Stimulated activated naive CD4-positive, alpha-beta T cell (primary cell): ENCODE results near the gene CTDP1.
A peak's percentile ranks its signal among the peaks of the same experiment; 100 is the strongest.

Source experiments
- DNase-seq, 6 experiments: peaks; one replicate each; lab custom pipeline; 2025; lab: John Stamatoyannopoulos, UW

CTDP1 gene

DNA sequence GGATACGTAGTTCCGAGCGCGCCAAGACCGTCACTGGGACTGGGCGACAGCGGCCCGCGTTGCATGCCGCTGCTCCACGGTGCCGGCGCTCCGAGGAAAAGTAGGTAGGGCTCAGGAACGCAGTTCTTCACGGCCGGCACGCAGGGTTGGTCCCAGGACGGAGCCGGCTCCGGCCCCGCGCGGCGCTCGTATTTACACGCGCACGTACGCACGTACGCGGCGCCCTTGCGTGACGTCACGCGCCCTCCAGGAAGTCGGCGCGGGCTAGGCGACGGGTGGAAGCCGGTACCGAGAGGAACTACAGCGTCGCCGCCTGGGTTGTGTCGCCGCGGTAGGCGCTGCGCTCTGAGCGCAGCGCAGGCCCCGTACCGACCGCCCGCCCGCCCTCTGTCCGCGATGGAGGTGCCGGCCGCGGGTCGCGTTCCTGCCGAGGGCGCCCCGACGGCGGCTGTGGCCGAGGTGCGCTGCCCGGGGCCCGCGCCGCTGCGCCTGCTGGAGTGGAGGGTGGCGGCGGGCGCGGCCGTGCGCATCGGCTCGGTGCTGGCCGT is at the start of gene CTDP1:
CTDP1 (plus strand) TSS at position 252 of the 548 bp plus-strand sequence; CDS start at position 397, 145 bp downstream.
- DNase-seq, result peak in 5 of 6 experiments; percentile 84 to 98 (median 91)

DNA sequence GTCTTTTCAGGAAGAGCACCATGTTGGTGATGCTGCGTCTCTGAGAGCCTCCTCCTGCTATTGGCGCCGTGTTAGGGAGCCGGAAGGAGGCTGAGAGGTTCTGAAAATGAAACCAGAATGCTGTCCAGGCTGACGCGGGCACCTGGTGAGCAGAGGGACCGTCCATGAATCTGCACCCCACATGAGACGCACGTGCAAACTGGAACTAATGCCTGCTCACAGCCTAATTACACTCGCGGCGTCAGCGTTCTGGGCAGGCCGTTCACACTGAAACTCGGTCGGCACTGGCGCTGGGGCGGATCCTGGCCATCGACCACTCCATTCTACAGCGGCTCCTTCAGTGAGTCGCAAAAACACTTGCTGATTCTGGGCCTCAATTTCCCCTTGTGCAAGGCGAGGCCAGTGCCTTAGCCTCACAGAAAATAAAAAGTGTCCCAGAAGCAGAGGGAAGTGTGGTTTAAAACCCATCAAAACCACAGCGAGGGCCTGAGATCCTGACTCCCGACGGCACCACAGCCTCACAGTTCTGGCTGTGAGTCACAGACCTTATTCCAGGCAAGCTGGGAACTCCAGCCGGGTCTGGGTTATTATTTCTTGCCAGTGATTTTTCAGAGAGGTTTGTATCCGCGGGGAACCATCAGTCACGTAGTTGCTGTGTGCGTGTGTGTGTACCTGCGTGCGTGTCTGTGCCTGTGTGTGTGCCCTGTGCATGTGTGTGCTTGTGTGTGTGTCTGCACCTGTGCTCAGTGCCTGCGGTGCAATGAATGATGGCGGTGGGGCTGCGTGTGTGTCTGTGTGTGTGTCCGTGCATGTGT is 49.1 kb upstream of the CTDP1 start:
- DNase-seq, result no peak

DNA sequence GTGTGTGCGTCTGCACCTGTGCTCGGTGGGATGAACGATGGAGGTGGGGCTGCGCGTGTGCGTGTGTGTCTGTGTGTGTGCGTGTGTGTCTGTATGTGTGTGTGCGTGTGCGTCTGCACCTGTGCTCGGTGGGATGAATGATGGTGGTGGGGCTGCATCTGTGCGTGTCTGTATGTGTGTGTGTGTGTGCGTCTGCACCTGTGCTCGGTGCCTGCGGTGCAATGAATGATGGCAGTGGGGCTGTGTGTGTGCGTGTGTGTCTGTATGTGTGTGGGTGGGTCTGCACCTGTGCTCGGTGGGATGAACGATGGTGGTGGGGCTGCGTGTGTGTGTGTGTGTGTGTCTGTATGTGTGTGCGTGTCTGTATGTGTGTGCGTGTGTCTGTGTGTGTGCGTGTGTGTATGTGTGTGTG is 48.5 kb upstream of the CTDP1 start:
- no peak for DNase-seq

GRCh38 chr18:79631761-79632446 is 47.7 kb upstream of the CTDP1 start:
- no peak for DNase-seq

- DNase-seq, result no peak
Observed at GRCh38 chr18:79632765-79633164, 46.8 kb upstream of the CTDP1 start.

DNA sequence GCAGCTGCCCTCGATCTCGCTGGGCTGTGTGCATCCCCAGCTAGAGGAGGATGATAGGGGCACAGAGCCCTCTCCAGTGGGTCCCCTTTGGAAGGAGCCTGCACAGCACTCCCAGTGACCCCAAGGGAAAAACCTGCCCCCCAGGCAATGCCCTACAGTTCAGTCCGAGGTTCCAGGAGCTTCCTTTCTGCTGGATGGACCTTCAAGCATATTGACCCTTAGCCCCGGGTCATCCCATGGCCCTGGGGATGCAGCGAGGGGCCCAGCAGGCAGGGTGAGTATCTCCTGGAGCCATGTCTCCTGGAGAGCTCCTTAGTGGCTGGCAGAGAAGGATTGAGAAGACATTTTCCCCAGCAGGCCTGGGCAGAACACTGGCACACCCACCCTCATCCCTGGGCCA is 45.4 kb upstream of the CTDP1 start:
- no peak for DNase-seq

DNA sequence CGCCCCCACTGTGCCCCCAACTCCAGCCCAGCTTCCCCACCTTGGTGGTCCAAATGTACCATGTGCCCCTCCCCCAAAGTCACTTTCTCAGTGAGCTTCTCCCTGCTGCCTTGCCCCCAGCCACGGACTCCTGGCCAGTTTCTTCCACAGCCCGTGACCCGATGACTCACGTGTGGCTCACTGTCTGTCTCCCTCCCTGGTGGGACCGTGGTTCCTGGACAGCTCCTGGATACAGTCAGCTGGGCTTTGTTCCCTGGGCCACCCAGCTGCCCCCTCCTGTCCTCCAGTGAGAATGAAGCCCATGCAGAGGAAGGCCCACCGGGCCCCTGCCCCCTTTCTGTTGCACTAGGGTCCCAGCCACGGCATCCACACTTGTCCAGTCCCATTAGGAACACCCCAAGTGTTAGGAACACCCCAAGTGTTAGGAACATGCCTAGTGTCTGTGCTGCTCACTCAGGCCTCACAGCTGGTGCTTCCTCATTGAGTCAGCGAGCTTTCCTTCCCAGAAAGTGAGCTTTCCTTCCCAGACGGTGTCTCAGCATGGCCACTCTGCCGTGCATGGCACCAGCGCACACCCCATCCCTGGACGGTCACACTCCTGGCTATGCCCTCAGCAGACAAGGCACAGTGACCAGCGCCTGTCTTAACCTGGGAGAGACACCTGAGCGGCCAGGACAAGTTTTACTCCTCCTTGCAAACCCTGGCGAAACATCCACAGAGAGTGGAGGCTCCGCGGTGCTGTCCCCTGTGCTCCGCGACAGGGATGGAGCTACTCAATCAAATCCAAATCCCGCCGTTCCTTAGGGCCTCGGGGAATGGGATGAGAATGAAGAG is 44.8 kb upstream of the CTDP1 start:
- no peak for DNase-seq

GRCh38 chr18:79635427-79635726 is 44.2 kb upstream of the CTDP1 start:
- DNase-seq, result no peak

DNA sequence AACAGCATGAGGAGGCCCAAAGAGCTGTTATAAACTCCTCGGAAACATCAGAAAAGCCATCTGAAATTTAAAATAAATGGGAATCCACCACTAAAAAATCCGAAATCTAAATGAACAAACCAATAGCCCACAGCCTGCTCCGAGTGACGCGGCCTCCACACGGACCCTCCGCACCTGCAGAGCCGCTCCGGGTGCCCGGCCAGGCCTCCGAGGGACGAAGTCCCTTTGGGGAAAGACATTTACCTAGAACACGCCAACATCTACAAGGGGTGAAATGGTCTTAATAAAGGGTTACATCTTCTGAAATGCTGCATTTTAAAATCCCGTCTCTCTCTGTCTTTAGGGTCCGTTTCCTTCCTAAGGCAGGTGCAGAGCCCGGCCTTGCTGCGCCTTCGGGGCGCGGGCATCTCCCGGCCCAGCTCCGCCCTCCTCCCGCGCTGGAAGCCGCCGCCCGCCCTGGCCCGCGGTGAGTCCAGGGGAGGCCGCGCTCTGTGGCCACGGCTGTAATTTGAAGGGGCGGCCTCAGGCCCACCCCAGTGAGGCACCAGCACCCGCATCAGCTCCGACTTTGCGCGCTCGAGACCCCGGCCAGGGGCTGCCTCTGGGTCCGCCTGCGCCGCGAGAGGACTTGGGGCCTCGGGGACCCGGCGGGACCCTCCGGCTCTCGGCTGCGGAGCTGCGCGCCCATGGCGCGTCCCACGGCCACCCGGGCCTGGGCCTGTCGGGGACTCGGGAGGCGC is 42.3 kb upstream of the CTDP1 start:
- DNase-seq, result no peak

DNA sequence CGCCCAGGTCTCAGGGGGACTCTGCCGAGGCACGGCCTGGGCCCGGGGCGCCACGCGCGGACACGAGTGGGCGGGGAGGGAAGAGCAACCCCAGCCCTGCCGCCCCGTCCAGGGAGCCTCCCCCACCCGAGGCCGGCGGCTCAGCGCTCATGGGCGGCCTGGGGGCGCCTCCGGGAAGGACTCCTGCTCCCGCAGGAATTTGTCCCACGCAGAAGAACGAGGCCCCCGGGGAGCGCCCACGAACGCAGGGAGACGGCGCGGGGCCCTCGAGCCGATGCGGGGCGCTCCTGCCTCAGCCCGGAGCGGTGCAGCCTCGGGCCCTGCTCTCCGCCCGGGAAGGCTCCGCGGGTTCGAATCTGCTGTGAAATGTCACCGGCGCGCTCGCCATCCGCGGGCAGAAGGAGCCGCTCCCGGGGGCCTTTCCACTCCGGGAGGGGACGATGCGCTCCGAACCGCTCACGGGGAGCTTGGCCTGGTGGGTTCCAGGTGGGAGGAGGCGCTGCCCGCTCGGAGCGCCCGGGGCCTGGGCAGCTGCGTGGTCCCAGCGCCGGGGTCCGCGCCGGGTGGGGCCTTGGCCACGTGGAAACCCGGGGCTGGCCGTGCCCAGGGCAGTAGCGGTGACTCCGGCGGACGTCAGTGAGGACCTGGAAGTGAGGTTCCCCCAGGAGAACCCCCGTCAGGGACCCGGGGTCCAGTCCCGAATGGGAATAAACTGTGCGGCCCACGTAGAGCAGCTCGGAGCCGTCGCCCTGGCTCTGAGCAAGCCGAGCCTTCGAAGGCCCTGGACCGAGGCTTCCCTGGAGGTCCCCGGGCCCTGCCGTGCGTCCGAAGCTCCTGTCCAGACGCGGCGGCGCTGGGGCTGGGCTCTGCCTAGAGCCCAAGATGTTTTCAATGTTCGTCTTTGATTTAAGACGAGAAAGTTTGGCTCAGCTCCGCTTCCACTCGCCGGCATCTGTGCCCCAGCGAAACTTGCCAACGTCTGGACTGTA is 41.4 kb upstream of the CTDP1 start:
- DNase-seq, result no peak

- DNase-seq, result no peak
Observed at GRCh38 chr18:79639072-79639829, 40.4 kb upstream of the CTDP1 start.

DNA sequence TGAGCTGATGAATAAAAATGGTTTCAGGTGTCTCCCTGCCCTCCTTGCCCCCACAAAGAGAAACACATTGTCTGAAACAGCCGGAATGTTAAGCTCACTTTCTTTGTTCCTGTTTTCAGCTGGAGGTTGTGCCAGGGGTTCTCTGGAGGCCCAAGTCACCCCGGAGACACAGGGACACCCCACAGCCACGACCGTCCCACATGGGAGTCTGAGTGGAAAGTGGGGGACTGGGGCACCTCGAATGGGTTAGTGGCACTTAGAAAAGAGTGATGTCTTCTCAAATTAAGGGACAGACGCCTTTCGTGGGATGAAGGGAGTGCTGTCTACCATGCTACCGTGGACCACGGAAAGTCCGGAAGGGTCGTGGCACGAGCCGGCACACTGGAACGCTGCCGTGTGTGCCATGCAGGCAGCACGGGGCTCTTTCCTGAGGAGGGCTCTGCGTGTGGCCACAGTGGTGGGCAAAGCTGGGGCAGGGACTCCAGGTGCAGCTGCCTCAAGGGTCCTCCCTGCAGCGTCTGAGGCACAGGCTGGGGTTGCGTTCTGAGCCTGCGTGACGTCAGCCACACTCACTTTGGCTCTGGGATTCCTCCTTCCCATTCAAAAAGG is 39.4 kb upstream of the CTDP1 start:
- no peak for DNase-seq

DNA sequence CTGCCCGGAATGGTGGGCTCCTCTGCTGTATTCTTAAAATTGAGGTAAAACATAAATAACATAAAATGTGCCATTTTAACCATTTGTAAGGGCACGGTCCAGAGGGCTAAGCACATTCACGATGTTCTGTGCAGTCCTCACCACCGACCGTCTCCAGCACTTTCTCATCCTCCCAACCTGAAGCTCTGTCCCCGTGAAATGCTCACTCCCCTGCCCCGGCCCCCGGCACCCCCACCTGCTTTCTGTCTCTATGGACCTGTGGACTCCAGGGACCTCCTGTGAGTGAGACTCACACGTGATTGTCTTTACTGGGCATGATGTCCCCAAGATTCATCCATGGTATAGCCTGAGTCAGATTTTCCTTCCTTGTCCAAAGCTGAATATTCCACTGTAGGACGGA is 38.7 kb upstream of the CTDP1 start:
- no peak for DNase-seq

GRCh38 chr18:79641722-79642497 is 37.7 kb upstream of the CTDP1 start:
- DNase-seq, result no peak

DNA sequence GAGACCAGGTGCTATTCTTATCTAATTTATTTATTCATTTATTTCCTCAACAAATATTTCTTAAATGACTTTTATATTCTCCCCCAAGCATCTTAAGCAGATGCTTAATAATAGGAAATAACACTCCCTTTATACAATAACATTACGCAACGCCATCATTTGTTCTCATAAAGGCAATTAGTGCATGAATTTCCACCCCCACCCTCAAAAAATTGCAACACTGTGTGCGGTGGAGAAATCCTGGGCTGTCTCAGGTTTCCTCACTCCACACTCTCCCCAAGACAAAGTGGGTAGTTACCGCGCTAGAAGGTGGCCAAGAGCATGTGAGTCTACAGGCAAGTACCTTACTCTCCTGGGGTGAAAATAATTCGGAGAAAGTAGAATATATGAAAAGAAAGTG is 37.0 kb upstream of the CTDP1 start:
- DNase-seq, result no peak

- DNase-seq, result no peak
Observed at GRCh38 chr18:79643054-79643984, 36.3 kb upstream of the CTDP1 start.

DNA sequence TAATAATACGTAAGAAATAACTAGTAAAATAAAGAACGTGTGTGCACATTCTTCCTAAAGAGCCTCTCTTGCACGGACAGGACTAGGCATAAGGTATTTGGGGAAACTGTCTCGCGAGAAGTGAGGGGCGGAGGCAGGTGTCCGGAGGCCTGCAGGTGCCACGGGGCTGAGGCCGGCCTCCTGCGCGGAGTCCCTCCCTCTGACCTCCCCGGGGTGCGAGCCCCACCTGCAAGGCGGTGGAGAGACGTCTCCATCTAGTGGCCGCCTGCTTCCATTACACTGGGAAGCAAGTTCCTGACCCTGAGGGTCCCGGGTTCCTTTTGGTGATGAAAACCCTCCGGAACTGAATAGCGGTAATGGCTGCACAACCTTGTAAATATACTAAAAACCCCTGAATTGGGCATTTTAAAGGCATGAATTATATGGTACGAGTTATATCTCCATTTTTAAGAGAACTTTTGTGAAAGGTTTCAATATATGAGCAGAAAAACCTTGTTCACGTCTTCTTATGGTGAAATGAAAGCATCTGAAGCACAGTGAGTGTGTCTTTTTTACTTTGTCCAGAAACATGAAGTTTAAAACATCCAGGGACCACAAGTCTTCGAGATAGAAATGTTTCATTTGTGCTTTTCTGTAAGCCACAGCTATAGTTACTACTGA is 35.5 kb upstream of the CTDP1 start:
- DNase-seq, result peak; percentile 27 to 64 (median 52)
